SK-N-SH (cell line): ENCODE measurements around the gene COX7A2. TPM values are rescaled to one million over a fixed set of nuclear protein-coding genes. Genes with fewer than 3 reads are reported as not detected.

Experiments used
- CTCF ChIA-PET: fragments of 300-600, 350-600 bp; formaldehyde crosslinking; extraction: SDS; loops from one replicate; lab custom pipeline; 2021; lab: Yijun Ruan, JAX
- POLR2A ChIA-PET: fragments of 350-600 bp; sonication (Branson Sonifier 250); formaldehyde crosslinking; extraction: SDS; loops from one replicate; lab custom pipeline; 2020; ENCODE audit warnings: antibody characterized with exemption, inconsistent platforms; lab: Yijun Ruan, JAX
- DNase-seq: peaks from one replicate; pipeline ENCODE4 v3.0.0; 2012
- H2AFZ ChIP-seq: fragments of 200-600 bp; sonication (generic); 2 replicates; pipeline ENCODE4 v1.8.1; 2016; ENCODE audit warnings: antibody characterized with exemption, mild to moderate bottlenecking, low read depth
- H3F3A ChIP-seq: fragments of 200-600 bp; sonication (generic); replicated peaks from 2 replicates; pipeline ENCODE3; 2016; ENCODE audit warnings: antibody characterized with exemption, mild to moderate bottlenecking; ENCODE audit not compliant: insufficient read depth
- H3K27ac ChIP-seq, 2 experiments: fragments of 200-500 bp in 1 of 2; fragments of 200-600 bp in 1 of 2; sonication (Bioruptor generic) in 1 of 2; sonication (generic), shearing (Covaris generic) in 1 of 2; 2 replicates each; pipeline versions ENCODE4 v1.5.1 to v1.6.1; 2014 to 2016; ENCODE audit warnings: low read depth in 2 of 2, inconsistent platforms in 1 of 2, low read length in 1 of 2, mild to moderate bottlenecking in 1 of 2, mixed read lengths in 1 of 2
- H3K27me3 ChIP-seq: fragments of 200-600 bp; sonication (generic), shearing (Covaris generic); 2 replicates; pipeline ENCODE4 v1.6.1; 2016; ENCODE audit warnings: mixed run types; ENCODE audit not compliant: insufficient read depth
- H3K36me3 ChIP-seq, 2 experiments: fragments of 200-500 bp in 1 of 2; fragments of 200-600 bp in 1 of 2; sonication (Bioruptor generic) in 1 of 2; sonication (generic) in 1 of 2; replicated peaks in 1 of 2; 2 replicates each; pipeline versions ENCODE3 to v1.5.1; 2014 to 2016; ENCODE audit warnings: low read length in 1 of 2, mild to moderate bottlenecking in 1 of 2; ENCODE audit not compliant: insufficient read depth in 2 of 2, control insufficient read depth in 1 of 2
- H3K4me1 ChIP-seq, 2 experiments: fragments of 200-500 bp in 1 of 2; fragments of 200-600 bp in 1 of 2; sonication (Bioruptor generic) in 1 of 2; sonication (generic), shearing (Covaris generic) in 1 of 2; 2 replicates each; pipeline versions ENCODE4 v1.5.1 to v1.6.1; 2014 to 2016; ENCODE audit warnings: low read depth in 1 of 2, low read length in 1 of 2, mixed run types in 1 of 2; ENCODE audit not compliant: insufficient read depth in 2 of 2, control insufficient read depth in 1 of 2
- H3K4me2 ChIP-seq: fragments of 200-600 bp; sonication (generic), shearing (Covaris generic); 2 replicates; pipeline ENCODE4 v1.6.1; 2017; ENCODE audit warnings: mixed run types
- H3K4me3 ChIP-seq, 2 experiments: fragments of 200-500 bp in 1 of 2; fragments of 200-600 bp in 1 of 2; sonication (Bioruptor generic) in 1 of 2; sonication (generic), shearing (Covaris generic) in 1 of 2; 2 replicates each; pipeline versions ENCODE4 v1.5.1 to v1.8.1; 2014 to 2016; ENCODE audit warnings: low read depth in 2 of 2, inconsistent platforms in 1 of 2, low read length in 1 of 2, mild to moderate bottlenecking in 1 of 2, mixed read lengths in 1 of 2, moderate library complexity in 1 of 2
- H3K79me2 ChIP-seq: fragments of 200-600 bp; sonication (generic); 2 replicates; pipeline ENCODE4 v1.8.1; 2017; ENCODE audit warnings: mild to moderate bottlenecking; ENCODE audit not compliant: insufficient read depth
- H3K9ac ChIP-seq: fragments of 200-600 bp; sonication (generic); 2 replicates; pipeline ENCODE4 v1.6.1; 2017; ENCODE audit warnings: mixed run types
- H3K9me2 ChIP-seq: fragments of 200-600 bp; sonication (generic); 2 replicates; pipeline ENCODE4 v1.6.1; 2017; ENCODE audit warnings: mixed run types
- H3K9me3 ChIP-seq: fragments of 200-600 bp; sonication (generic); 2 replicates; pipeline ENCODE4 v1.6.1; 2017; ENCODE audit warnings: mixed run types, mild to moderate bottlenecking, moderate library complexity
- H4K20me1 ChIP-seq: fragments of 200-600 bp; sonication (generic); 2 replicates; pipeline ENCODE4 v1.6.1; 2017; ENCODE audit warnings: mild to moderate bottlenecking, mixed run types; ENCODE audit not compliant: insufficient read depth
- CHD2 ChIP-seq: fragments of 150-350 bp; IDR thresholded peaks from 2 replicates; pipeline ENCODE4 v1.6.1; 2018; ENCODE audit warnings: low read length; ENCODE audit not compliant: partially characterized antibody
- ELF1 ChIP-seq: IDR thresholded peaks from 2 replicates; pipeline ENCODE4 v1.4.0; 2012
- EP300 ChIP-seq, 2 experiments: IDR thresholded peaks; 2 replicates each; pipeline versions ENCODE4 v1.4.0 to v1.6.1; 2012; ENCODE audit warnings: borderline replicate concordance in 1 of 2, low read depth in 1 of 2, low read length in 1 of 2
- GABPA ChIP-seq: IDR thresholded peaks from 2 replicates; pipeline ENCODE4 v1.4.0; 2012; ENCODE audit warnings: low read depth, mild to moderate bottlenecking
- JUND ChIP-seq: IDR thresholded peaks from 2 replicates; pipeline ENCODE4 v1.4.0; 2012
- MEF2A ChIP-seq: IDR thresholded peaks from 2 replicates; pipeline ENCODE4 v1.4.0; 2012; ENCODE audit warnings: low read depth, borderline replicate concordance
- NFIC ChIP-seq: IDR thresholded peaks from 2 replicates; pipeline ENCODE4 v1.4.0; 2012; ENCODE audit warnings: borderline replicate concordance
- NRF1 ChIP-seq: IDR thresholded peaks from 2 replicates; pipeline ENCODE4 v1.6.1; 2012; ENCODE audit warnings: low read depth, mild to moderate bottlenecking, low read length
- RCOR1 ChIP-seq: fragments of 150-350 bp; IDR thresholded peaks from 2 replicates; pipeline ENCODE4 v1.6.1; 2017; ENCODE audit warnings: antibody characterized with exemption, low read length
- RFX5 ChIP-seq: IDR thresholded peaks from 2 replicates; pipeline ENCODE4 v1.6.1; 2012; ENCODE audit warnings: mild to moderate bottlenecking, improper control_type of control experiment, low read length
- RXRA ChIP-seq: IDR thresholded peaks from 2 replicates; pipeline ENCODE4 v1.4.0; 2012; ENCODE audit warnings: low read depth, mild to moderate bottlenecking, borderline replicate concordance
- SMC3 ChIP-seq: IDR thresholded peaks from 2 replicates; pipeline ENCODE4 v1.6.1; 2012; ENCODE audit warnings: low read depth, low read length, improper control_type of control experiment
- TAF1 ChIP-seq: IDR thresholded peaks from 2 replicates; pipeline ENCODE4 v1.6.1; 2012; ENCODE audit warnings: low read depth, mild to moderate bottlenecking, low read length, moderate library complexity, borderline replicate concordance
- WGBS: methylation state at CpG from one replicate; pipeline ENCODE4 v1.1.6; 2017; ENCODE audit warnings: low lambda C conversion rate; 5-methylcytosine and 5-hydroxymethylcytosine counted together
- polyA plus RNA-seq, 3 experiments: library from polyadenylated mRNA; depleted of rRNA; stranded (reverse); fragments of >200 nt; gene quantifications; 2 replicates each; pipeline ENCODE4 v1.2.3, GENCODE V29; 2012
- TF ChIP-seq, protein P1 (sequence below): IDR thresholded peaks from 2 replicates; pipeline ENCODE4 v1.6.1; 2012; ENCODE audit warnings: mild to moderate bottlenecking, low read depth, low read length, moderate library complexity
- TF ChIP-seq, protein P2 (sequence below): fragments of 150-350 bp; IDR thresholded peaks from 2 replicates; pipeline ENCODE4 v1.6.1; 2017; ENCODE audit warnings: antibody characterized with exemption, low read length, low read depth, borderline replicate concordance
- TF ChIP-seq, protein P3 (sequence below): IDR thresholded peaks from 2 replicates; pipeline ENCODE4 v1.4.0; 2012; ENCODE audit warnings: low read depth, borderline replicate concordance
- TF ChIP-seq, protein P4 (sequence below): IDR thresholded peaks from 2 replicates; pipeline ENCODE4; 2012
- TF ChIP-seq, protein P5 (sequence below): IDR thresholded peaks from 2 replicates; pipeline ENCODE4 v1.4.0; 2012; ENCODE audit warnings: low read depth
- TF ChIP-seq, protein P6 (sequence below): IDR thresholded peaks from 2 replicates; pipeline ENCODE4 v1.4.0; 2012; ENCODE audit warnings: low read depth, borderline replicate concordance

The COX7A2 gene
- polyA plus RNA-seq, 1 of the 3 experiments (the other 2 are of a cell fraction), result 431 TPM

DNA sequence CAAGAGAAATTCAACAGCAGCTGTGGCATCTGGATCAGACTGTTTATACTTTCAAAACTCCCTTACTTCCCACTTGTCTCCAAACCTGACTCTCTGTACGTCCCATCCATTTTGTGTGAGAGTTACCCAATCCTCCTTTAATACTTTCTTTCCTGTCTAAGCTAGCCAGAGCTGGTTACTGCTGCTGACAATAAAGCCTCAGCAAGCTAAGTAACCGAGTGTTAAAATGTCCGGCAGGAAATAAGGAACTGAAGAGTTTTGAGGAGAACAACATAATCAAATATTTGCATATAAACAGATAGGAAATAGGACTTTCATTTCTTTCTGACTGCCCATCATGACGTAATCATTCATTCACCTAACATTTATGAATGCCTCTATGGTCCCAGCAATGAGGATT is 29.4 kb upstream of the COX7A2 start:
- ChIA-PET POLR2A (no interaction called here), CTCF (no interaction called here)
- 88% methylated on average over 4 of the region's 4 CpGs for WGBS
- H3K79me2 ChIP-seq, result peaks cover 94% of the 10 kb centered on the region
- no peak for DNase-seq
- TF ChIP-seq, protein P1, sequence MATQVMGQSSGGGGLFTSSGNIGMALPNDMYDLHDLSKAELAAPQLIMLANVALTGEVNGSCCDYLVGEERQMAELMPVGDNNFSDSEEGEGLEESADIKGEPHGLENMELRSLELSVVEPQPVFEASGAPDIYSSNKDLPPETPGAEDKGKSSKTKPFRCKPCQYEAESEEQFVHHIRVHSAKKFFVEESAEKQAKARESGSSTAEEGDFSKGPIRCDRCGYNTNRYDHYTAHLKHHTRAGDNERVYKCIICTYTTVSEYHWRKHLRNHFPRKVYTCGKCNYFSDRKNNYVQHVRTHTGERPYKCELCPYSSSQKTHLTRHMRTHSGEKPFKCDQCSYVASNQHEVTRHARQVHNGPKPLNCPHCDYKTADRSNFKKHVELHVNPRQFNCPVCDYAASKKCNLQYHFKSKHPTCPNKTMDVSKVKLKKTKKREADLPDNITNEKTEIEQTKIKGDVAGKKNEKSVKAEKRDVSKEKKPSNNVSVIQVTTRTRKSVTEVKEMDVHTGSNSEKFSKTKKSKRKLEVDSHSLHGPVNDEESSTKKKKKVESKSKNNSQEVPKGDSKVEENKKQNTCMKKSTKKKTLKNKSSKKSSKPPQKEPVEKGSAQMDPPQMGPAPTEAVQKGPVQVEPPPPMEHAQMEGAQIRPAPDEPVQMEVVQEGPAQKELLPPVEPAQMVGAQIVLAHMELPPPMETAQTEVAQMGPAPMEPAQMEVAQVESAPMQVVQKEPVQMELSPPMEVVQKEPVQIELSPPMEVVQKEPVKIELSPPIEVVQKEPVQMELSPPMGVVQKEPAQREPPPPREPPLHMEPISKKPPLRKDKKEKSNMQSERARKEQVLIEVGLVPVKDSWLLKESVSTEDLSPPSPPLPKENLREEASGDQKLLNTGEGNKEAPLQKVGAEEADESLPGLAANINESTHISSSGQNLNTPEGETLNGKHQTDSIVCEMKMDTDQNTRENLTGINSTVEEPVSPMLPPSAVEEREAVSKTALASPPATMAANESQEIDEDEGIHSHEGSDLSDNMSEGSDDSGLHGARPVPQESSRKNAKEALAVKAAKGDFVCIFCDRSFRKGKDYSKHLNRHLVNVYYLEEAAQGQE, result no peak
- TF ChIP-seq EP300 (IDR thresholded peaks at IDR 0.05; ENCODE audit: borderline replicate concordance in 1 of 2, low read depth in 1 of 2, low read length in 1 of 2), result no peak
- TF ChIP-seq RFX5, result no peak
- no peak for TF ChIP-seq NFIC
- no peak for TF ChIP-seq CHD2
- no peak for TF ChIP-seq SMC3
- TF ChIP-seq JUND, result no peak
- TF ChIP-seq, protein P2, sequence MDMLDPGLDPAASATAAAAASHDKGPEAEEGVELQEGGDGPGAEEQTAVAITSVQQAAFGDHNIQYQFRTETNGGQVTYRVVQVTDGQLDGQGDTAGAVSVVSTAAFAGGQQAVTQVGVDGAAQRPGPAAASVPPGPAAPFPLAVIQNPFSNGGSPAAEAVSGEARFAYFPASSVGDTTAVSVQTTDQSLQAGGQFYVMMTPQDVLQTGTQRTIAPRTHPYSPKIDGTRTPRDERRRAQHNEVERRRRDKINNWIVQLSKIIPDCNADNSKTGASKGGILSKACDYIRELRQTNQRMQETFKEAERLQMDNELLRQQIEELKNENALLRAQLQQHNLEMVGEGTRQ, result no peak
- TF ChIP-seq, protein P3, sequence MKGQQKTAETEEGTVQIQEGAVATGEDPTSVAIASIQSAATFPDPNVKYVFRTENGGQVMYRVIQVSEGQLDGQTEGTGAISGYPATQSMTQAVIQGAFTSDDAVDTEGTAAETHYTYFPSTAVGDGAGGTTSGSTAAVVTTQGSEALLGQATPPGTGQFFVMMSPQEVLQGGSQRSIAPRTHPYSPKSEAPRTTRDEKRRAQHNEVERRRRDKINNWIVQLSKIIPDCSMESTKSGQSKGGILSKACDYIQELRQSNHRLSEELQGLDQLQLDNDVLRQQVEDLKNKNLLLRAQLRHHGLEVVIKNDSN, result no peak
- TF ChIP-seq, protein P4, sequence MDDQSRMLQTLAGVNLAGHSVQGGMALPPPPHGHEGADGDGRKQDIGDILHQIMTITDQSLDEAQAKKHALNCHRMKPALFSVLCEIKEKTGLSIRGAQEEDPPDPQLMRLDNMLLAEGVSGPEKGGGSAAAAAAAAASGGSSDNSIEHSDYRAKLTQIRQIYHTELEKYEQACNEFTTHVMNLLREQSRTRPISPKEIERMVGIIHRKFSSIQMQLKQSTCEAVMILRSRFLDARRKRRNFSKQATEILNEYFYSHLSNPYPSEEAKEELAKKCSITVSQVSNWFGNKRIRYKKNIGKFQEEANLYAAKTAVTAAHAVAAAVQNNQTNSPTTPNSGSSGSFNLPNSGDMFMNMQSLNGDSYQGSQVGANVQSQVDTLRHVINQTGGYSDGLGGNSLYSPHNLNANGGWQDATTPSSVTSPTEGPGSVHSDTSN, result no peak
- TF ChIP-seq, protein P5, sequence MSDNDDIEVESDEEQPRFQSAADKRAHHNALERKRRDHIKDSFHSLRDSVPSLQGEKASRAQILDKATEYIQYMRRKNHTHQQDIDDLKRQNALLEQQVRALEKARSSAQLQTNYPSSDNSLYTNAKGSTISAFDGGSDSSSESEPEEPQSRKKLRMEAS, result no peak
- no peak for TF ChIP-seq GABPA
- TF ChIP-seq ELF1, result no peak
- TF ChIP-seq MEF2A, result no peak
- TF ChIP-seq, protein P6, sequence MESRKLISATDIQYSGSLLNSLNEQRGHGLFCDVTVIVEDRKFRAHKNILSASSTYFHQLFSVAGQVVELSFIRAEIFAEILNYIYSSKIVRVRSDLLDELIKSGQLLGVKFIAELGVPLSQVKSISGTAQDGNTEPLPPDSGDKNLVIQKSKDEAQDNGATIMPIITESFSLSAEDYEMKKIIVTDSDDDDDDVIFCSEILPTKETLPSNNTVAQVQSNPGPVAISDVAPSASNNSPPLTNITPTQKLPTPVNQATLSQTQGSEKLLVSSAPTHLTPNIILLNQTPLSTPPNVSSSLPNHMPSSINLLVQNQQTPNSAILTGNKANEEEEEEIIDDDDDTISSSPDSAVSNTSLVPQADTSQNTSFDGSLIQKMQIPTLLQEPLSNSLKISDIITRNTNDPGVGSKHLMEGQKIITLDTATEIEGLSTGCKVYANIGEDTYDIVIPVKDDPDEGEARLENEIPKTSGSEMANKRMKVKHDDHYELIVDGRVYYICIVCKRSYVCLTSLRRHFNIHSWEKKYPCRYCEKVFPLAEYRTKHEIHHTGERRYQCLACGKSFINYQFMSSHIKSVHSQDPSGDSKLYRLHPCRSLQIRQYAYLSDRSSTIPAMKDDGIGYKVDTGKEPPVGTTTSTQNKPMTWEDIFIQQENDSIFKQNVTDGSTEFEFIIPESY, result no peak
- TF ChIP-seq RCOR1, result no peak
- TF ChIP-seq RXRA, result no peak
- no peak for TF ChIP-seq TAF1
- TF ChIP-seq NRF1, result no peak
- H3K9me2 ChIP-seq, result no peaks in the 10 kb centered on the region
- H3K9me3 ChIP-seq, result no peaks in the 10 kb centered on the region
- peaks cover 31% of the 10 kb centered on the region for H3F3A ChIP-seq
- H3K4me1 ChIP-seq, result peaks cover 5 to 20% of the 10 kb centered on the region in 2 experiments
- peak overlapping the region in 1 of 2 experiments; percentile 7; a peak in 1 of 4 replicates for H3K27ac ChIP-seq
- 0 out of 2 replicates have a peak, but pooled peaks cover 15% of the 10 kb centered on the region for H4K20me1 ChIP-seq
- no peaks in the 10 kb centered on the region for H3K27me3 ChIP-seq
- no peak overlapping the region for H3K9ac ChIP-seq
- H3K4me2 ChIP-seq, result no peak overlapping the region
- peaks cover 22 to 28% of the 10 kb centered on the region in 2 experiments for H3K36me3 ChIP-seq
- H2AFZ ChIP-seq, result no peak overlapping the region
- H3K4me3 ChIP-seq, result no peak overlapping the region
